ENCODE results near the gene PRSS50.

The PRSS50 gene

GRCh38 chr3:46725621-46726314, 8.1 kb upstream of the PRSS50 start:
- DNase-seq (ENCODE audit: low spot score), result no peak

DNA sequence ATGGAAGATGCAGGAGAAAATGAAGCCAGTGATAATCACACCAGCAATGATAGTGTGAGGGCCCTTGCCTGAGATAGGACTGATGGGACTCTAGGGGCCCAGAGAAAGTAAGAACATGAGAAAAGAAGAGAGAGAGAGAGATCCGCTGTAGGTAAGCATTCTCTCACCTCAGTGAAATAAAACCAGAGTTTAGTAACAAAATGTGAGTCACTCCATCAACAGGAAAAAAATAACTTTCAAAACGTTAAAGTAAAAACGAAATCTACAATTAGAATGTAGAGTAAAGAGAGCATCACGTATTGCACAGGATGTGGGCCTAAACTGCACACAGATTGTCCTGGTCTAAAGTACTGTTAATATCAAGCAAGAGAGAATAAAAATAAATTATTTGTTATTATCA, 6.8 kb upstream of the PRSS50 start:
- no peak for DNase-seq (ENCODE audit: low spot score)

GRCh38 chr3:46722443-46722842, 4.8 kb upstream of the PRSS50 start:
- no peak for DNase-seq (ENCODE audit: low spot score)

GRCh38 chr3:46721009-46721408, 3.3 kb upstream of the PRSS50 start:
- no peak for DNase-seq (ENCODE audit: low spot score)

DNA sequence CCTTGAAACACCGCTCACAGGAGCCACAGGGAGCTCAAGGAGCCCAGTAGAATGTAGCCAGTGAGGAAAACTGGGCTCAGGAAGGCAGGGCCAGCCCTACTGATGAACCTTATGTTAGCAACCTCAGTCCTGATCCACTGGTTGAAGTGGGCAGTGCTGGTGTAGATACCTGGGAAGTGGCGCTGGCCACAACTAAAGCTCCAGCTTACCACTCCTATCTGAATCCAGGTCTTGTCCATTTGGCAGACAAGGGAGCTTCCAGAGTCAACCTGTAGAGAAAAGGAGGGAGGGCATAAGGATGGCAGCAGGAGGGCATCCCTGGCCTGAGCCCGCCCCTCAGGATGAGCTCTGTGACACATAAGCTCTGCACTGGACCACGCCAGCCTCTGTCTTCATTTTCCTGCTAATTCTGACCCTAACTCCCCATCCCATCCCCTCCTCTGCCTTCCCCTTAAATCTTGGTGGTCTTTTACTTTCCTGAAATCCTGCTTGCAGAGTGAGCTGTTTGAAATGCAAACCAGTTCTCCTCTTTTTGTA, 2.1 kb upstream of the PRSS50 start:
- DNase-seq (ENCODE audit: low spot score), result no peak

DNA sequence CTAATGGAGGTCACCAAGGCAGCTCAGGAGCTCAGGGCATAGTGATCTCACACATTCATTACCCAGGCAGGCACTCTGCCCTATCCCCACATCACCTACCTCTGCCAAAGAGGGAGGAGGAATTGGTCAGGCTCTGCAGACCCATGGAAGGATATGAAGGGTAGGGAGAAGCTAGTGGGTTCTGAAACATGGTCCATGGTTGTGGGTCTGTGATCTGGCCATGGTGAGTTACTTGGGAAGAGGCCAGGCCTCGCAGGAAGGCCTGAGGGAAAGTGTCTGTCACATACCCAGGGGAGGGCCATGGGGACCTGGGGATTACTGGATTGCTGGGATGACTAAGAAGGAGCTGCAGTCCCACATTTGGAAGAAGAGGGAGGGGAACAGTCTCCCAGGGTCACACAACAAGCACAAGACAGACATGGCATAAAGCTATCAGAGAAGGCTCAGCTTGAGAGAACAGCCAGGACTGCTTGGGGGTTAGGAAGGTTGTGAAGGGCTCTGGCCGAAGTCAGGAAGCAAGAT, 1.4 kb upstream of the PRSS50 start:
- no peak for DNase-seq (ENCODE audit: low spot score)

DNA sequence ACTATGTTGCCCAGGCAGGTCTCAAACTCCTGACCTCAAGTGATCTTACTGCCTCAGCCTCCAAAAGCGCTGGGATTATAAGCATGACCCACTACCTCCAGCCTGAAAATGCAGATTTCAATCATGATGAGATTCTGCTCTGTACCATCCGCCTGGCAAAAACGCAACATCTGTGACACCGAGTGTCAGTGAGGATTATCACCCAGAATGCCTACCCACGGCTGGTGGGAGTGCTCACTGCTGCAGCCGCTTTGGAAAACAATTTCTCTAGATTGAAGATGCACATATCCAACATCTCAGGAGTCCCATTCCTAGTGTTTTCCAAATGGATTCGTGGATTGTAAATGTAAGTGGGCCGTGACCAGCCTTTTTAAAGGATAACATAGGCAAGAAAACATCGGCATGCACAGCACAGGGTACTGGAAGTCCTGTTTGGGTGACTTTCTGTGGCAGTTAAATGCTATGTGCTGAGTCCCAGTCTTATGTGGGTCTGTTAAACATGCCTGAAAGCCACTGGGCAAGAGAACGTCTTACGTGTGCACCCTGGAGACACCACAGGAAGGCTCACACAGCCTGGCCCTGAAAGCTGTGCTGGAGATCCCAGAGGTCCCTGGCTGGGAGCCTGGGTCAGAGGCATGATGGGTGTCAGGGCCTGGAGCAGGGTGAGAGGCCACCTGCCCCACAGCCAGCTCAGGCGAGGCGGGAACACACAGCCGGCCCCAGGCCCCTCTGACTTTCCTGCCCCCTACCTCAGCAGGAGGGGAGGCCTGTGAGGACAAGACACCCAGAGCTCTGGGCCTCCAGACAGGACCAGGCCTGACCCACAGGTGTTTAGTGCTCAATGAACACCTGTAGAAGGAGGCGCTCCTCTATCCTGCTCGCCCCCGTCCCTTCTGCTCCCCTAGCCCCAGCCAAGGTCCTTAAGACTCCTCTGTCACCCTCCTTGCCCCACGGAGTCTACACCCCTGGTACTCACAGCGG, 918 bp downstream of the PRSS50 start:
- DNase-seq (ENCODE audit: low spot score), result no peak

DNA sequence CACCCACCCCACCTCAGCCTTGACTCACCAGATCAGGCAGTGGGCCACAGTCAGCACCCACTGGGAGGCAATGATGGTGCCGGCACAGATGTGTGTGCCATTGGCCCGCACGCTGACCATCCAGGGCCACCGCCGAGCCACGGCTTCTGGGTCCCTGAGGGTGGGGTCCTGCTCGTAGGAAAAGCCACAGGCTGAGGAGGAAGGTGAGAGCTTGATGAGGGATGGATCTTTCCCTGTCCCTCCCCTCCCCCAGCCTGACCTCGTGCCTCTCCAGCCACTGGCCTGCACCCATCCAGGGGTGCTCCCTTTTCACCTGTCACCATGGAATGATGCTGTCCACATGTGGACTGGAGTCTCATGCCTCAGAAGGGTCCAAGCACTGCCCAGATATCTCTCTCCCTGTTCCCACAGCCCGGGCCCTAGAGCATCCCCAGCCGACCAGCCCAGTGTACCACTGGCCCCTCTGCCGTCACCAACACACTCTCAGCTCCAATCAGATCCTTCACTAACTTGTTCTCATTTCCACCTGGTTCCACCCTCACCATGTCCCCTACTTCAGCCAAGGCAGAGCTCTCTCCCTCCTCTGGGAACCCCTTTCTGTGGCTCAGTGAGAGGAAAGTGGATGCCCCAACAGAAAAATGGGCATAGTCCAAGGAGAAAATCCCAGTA, 2.0 kb downstream of the PRSS50 start:
- DNase-seq (ENCODE audit: low spot score), result no peak

DNA sequence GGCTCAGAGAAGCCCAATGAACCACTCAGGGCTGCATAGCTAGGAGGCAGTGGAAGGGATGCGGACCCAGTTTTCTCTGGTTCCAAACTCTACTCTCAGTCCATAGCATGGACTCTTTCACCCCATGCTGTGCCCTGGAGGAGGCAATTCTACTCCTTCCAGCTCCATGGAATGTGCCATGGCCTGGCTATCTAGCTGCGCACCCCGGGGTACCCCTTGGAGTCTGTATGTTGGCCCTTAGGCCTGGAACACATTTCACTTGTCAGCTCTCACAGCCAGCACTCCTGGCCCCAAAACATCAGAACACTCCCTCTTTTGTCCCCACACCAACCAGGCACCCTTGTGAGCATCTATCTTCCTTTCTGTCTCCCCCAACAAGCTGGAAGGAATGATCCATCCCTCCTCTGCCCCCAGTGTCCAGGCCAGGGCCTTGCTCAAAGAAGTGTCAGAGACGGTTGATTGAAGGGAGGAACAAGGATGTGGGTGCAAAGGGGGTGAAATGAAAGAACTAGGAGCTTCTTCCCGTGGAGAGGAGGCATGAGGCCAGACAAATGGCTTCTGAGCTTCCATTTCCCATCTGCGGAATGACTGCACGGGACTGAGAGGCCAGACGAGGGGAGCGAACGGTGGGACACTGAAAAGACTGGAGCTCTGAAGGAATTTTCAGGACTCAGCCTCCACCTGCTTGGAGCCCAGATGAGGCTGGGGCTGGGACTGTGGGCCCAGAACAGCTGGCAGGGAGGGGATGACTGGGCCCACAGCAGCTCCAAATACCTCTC, 2.8 kb downstream of the PRSS50 start:
- no peak for DNase-seq (ENCODE audit: low spot score)

- DNase-seq (ENCODE audit: low spot score), result no peak
Observed at GRCh38 chr3:46713898-46714552, 3.6 kb downstream of the PRSS50 start.

- no peak for DNase-seq (ENCODE audit: low spot score)
Observed at GRCh38 chr3:46713050-46713897, 4.4 kb downstream of the PRSS50 start.

GRCh38 chr3:46712191-46713049, 5.2 kb downstream of the PRSS50 start:
- no peak for DNase-seq (ENCODE audit: low spot score)

- DNase-seq (ENCODE audit: low spot score), result no peak
Observed at GRCh38 chr3:46711760-46712159, 5.9 kb downstream of the PRSS50 start.

- DNase-seq (ENCODE audit: low spot score), result no peak
Observed at GRCh38 chr3:46711305-46711704, 6.4 kb downstream of the PRSS50 start.

- DNase-seq (ENCODE audit: low spot score), result no peak
Observed at GRCh38 chr3:46710671-46711295, 6.9 kb downstream of the PRSS50 start.

GRCh38 chr3:46710229-46710628, 7.4 kb downstream of the PRSS50 start:
- DNase-seq (ENCODE audit: low spot score), result no peak

DNA sequence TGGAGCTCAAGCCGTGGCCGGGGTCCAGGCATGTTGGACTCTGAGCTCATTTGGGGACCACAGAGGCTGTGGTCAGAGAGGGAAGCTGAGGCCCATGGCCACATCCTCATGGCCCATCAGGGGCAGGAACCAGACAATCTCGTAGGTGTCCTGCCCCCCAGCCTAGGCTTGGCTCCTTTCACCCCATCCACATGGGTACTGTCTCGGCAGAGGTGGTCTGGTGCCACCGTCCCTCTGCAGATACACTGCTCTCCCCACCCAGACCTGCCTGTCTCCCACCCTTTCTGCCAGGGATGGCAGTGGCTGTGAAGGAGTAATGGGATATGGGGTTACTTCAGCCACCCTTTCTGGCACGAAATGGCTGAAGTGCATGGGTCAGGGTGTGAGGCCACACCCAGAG, 7.9 kb downstream of the PRSS50 start:
- no peak for DNase-seq (ENCODE audit: low spot score)

GRCh38 chr3:46709157-46709654, 8.5 kb downstream of the PRSS50 start:
- no peak for DNase-seq (ENCODE audit: low spot score)
